SW 1271 (cell line): ENCODE results near the gene FAM180A.

Source experiments
- DNase-seq, 2 experiments: peaks; one replicate each; lab custom pipeline; 2025; lab: John Stamatoyannopoulos, UW

The FAM180A gene

DNA sequence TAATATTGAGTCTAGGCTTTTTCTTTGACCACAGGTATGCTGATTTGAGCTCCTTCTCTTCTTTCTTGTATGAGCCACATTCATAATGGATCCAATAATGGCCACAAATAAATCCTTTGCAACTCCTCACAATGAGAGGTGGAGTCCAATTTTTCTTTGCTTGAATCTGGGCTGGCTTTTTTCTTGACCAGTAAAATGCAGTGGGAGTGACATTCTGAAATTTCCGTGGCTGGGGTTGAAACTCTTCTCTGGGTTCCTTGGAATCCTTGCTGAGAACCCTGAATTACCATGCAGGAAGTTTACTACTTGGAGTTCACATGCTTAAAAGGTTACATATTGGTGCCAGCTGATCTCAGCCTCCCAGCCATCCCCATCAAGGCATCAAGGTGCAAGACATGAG lies 22.4 kb upstream of the FAM180A start:
- no peak for DNase-seq

GRCh38 chr7:135770139-135770710 lies 21.6 kb upstream of the FAM180A start:
- DNase-seq: no peak

DNA sequence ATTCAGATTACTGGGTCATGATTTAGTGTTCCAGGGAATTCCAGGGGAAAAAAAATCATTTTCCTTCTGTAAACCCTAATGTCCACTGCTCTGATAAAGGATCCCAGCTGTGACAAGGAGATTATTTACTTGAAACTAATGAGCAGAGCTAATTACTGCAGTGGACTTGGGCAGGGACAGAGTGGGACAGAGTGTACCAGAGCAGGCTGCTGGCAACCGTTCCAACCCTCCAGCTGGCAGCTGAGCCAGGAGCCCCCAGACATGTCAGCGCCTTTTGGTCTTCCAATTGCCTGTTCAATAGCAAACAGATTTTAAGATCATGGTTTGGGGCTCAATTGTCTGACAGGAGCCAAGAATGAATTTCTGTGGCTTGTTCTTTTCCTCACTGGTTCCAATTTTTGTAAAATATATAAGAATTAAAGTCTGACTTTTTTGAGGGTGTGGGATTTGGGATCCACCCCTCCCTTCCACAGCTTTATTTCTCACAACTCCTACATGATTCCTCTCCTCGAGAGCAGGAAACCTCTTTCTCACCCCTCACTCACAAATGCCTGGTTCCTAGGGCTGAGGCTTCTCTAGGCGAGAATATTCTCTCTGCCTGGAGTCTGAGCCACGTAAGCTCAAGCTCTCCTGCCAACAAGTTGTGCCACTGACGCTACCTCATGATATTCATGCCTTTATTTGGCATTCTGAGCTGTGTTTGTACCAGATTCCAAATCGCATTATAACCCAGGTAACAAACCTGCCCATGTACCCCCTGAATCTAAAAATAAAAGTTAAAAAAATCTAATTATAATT lies 20.6 kb upstream of the FAM180A start:
- DNase-seq: no peak

DNA sequence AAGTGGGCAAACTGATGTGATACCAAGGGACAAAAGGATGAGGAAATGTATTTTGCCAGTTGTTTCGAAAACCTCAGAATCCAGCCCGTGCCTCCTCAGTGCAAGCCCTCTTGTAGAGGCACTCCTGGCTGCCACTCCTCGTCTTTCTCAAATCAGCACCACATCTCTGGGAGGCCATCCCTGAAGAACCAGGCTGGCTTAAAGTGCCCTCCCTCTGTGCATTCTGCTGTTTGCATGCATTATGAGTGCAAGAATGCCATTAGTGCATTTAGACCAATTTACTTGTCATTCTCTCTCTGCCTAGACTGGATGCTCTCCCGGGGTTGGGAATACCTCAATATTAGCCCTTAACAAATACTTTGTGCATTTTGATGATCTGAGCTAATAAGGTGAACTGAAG lies 19.9 kb upstream of the FAM180A start:
- DNase-seq: no peak

GRCh38 chr7:135768064-135768463 lies 19.5 kb upstream of the FAM180A start:
- DNase-seq: no peak

DNA sequence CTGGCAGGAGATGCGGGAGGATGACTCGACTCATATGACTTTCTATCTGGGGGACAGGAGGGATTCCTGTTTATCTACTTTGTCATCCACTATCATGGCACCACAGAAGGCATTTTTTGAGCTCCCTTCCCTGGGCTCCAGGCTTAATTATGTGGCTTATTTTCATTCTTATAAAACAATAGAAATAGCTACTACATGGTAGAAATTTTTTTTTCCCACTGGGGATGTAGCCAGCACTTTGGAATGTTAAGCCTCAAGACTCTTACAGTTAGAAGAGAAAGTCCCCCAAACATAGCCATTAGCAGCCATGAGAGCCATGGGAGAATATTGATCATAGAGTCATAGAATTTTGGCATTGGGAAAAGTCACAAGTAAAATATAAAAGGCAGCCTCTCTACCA lies 14.6 kb upstream of the FAM180A start:
- DNase-seq: no peak

DNA sequence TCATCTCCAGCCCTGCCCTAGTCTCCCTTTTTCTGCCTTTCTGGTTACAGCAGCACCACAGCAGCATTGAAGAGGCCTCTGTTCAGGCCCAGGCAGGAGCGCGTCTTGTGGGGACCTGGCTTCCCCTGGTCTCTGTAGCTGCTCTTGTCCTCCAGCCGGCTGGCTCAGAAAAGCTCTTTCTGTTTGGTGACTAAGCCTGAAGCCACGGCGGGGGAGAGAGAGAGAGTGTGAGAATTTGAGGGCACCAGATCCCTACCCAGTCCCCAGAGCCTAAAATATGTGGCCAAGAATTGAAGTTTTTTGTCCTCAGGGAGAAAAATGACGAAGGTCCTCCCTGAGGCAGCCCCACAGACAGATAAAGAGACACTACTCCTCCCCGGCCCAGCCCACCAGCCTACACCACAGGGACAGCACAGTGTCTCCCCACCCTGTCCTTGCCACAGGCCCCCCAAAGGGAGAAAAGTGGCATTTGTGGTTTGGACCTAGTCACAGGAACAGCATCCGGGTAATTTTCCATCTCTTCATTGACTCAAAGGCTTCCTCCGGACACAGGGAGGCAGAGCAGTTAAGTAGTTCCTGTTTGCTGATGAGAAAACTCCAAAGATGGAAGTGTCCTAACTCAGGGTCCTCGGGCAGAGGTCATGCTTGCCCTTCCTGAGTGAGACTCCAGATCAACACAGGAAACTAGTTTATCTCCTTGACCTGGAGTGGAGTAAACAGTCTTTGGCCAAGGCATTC lies 13.3 kb upstream of the FAM180A start:
- no peak for DNase-seq

- DNase-seq: no peak
Observed at GRCh38 chr7:135759532-135759931, 10.9 kb upstream of the FAM180A start.

DNA sequence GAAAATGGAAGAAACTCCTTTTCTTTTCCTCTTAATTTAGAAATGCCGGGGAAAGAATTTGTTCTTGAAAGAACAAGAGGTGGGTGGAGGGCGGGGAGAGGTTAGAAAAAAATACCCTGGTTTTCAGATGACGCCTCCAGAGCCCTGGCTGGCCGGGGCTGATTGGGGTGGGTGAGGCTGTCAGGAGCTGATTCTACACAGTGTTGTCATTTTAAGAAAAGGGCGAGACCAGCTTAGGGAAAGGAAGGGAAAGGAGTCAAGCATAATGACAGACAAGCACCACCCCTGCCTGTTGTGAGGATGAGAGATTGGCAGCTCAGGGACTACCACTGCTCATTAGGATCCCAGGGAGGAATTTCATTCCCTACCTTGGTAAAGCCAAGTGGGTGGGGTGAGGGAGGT lies 9.9 kb upstream of the FAM180A start:
- DNase-seq: no peak

GRCh38 chr7:135757719-135758411 lies 9.3 kb upstream of the FAM180A start:
- no peak for DNase-seq

DNA sequence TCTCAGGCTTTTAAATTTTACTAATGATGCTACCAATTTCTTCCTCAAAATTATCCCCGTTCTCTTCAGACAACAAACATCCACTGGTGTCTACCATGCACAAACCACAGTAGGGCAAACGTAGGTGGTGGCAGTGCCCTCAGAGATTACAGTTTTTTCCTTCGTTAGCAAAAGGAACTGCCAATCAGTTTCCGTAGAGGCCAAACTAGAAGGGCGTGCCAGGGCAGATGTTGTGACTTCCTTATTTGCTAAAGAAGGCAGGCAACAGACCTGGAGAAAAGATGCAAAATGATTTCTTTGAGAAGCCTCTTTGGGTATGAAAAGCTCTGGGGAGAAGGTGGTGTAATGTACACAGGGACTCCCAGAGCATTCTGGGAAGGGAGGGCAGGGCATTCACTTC lies 7.6 kb upstream of the FAM180A start:
- DNase-seq: no peak

DNA sequence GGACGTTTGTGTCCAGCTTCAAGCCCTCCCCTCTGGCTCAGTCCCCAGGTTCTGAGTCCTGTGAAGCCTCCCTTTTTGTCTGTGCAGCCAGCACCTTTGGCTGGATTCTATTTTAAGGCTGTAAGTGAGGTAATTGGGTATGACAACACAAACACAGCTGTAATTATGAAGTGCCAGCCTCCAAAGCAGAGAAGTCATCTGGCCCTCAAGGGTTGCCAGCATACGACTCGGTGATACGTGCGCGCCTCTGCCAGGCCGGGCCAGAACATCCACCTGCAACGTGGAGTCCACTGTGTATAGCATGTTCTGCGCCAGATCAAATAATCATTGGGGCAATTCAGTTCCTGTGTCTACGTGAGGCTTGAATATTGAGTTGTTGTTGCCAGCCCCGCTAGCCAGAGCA lies 6.7 kb upstream of the FAM180A start:
- DNase-seq: no peak

GRCh38 chr7:135753616-135754413 lies 5.2 kb upstream of the FAM180A start:
- DNase-seq: no peak

- no peak for DNase-seq
Observed at GRCh38 chr7:135747366-135747765, 1.2 kb downstream of the FAM180A start.

- peak; percentile 14 for DNase-seq
Observed at GRCh38 chr7:135745703-135746312, 2.8 kb downstream of the FAM180A start.

GRCh38 chr7:135744938-135745702 lies 3.5 kb downstream of the FAM180A start:
- no peak for DNase-seq

GRCh38 chr7:135743907-135744731 lies 4.5 kb downstream of the FAM180A start:
- DNase-seq: no peak

GRCh38 chr7:135742371-135742770 lies 6.2 kb downstream of the FAM180A start:
- no peak for DNase-seq

- no peak for DNase-seq
Observed at GRCh38 chr7:135741905-135742304, 6.7 kb downstream of the FAM180A start.

DNA sequence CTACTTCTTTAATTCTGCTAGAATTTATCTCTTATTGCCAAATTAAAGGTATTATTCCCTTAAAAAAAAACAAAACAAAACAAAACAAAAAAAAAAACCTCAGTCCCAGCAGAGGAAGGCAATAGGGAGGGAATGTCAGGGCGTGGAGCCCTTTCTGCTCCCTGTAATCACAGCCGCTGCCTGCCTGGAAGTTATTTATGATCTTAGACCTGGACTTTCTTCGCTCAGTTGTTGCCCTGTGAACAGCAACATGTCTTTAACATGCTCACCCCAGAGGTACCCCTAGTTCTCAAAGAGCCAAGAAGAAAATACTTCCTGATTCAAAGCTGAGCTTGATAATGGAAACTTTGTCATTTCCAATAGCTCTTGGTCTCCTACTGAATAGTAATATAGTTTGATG lies 7.7 kb downstream of the FAM180A start:
- no peak for DNase-seq
